ENCODE results near the gene SATL1.

SATL1 gene

GRCh38 chrX:85051627-85052026 is 192.0 kb downstream of the SATL1 start:
- no CpG with 5 or more reads among the region's 1 CpG for WGBS (ENCODE audit: insufficient coverage, insufficient read length)
- Histone ChIP-seq H3K27me3 (ENCODE audit: control insufficient read depth, insufficient read depth, low read length) (no peaks in the 10 kb centered on the region), H3K27ac (ENCODE audit: low read length) (no peak overlapping the region), H3K9me3 (ENCODE audit: control insufficient read depth, insufficient read depth, low read length) (no peaks in the 10 kb centered on the region), H3K36me3 (ENCODE audit: control insufficient read depth, insufficient read depth, low read length) (no peaks in the 10 kb centered on the region), H3K4me3 (ENCODE audit: low read length) (no peak overlapping the region), H3K4me1 (ENCODE audit: control insufficient read depth, insufficient read depth, low read length) (no peaks in the 10 kb centered on the region)
- DNase-seq (ENCODE audit: low read depth, low spot score), result no peak
